Pancreas (tissue), 10 donors: Measurements from ENCODE around the gene LAIR2. TPM values are rescaled to one million over a fixed set of nuclear protein-coding genes. Genes with fewer than 3 reads are reported as not detected.

Experiments used
- ATAC-seq, 4 donors: fragments of 200-7000 bp; cut with Tn5 transposase; one replicate each; pipeline versions ENCODE4 v1.8.0 to v1.9.1; 2020; ENCODE audit warnings: mild to moderate bottlenecking in 4 of 4, moderate library complexity in 4 of 4
- DNase-seq, 6 donors: peaks; one replicate each; pipeline ENCODE4 v3.0.0-alpha.2; 2020
- FAIRE-seq: peaks from 2 replicates; lab custom pipeline; 2012; peaks lifted over from hg19 to GRCh38; lab: Jason Lieb, UNC
- H3K27ac ChIP-seq, 4 donors: fragments of 200-600 bp; sonication (generic); 1 replicate in 3 of 4; 2 replicates in 1 of 4; pipeline versions ENCODE4 v1.5.0 to v1.8.0; 2020
- H3K27me3 ChIP-seq, 4 donors: fragments of 200-600 bp; one replicate each; pipeline ENCODE4 v1.8.0; 2021
- H3K36me3 ChIP-seq, 3 donors: fragments of 200-600 bp; sonication (generic) in 1 of 3; one replicate each; pipeline versions ENCODE4 v1.5.0 to v1.8.0; 2020 to 2021
- H3K4me1 ChIP-seq, 3 donors: fragments of 200-600 bp; one replicate each; pipeline ENCODE4 v1.8.0; 2021
- H3K4me3 ChIP-seq, 4 donors: fragments of 200-600 bp; sonication (generic) in 2 of 4; one replicate each; pipeline versions ENCODE4 v1.5.0 to v1.8.0; 2020 to 2021
- H3K9me3 ChIP-seq, 4 donors: fragments of 200-600 bp; one replicate each; pipeline ENCODE4 v1.8.0; 2021
- CTCF ChIP-seq, 4 donors: fragments of 200-600 bp; sonication (generic) in 3 of 4; IDR thresholded peaks; one replicate each; pipeline versions ENCODE4 v1.5.0 to v1.8.0; 2021; ENCODE audit warnings: antibody characterized with exemption in 4 of 4
- WGBS, 2 donors: extraction: QIAGEN DNeasy Blood & Tissue Kit; methylation state at CpG; one replicate each; pipeline ENCODE4 v1.1.7; 2013; 5-methylcytosine and 5-hydroxymethylcytosine counted together
- intact Hi-C, 3 donors: fragments of 100-400 bp; cut with DNase I; formaldehyde crosslinking; loops; one replicate each; pipeline versions ENCODE4 v1.11.1 to v1.14.2; 2022
- polyA plus RNA-seq, 2 donors: library from polyadenylated mRNA; stranded (reverse); fragments of 200-250 nt; gene quantifications; one replicate each; pipeline ENCODE4 v1.2.3, GENCODE V29; 2013
- total RNA-seq, 6 donors: library from RNA; stranded (reverse); fragmentation: NEBNext Ultra II Directional in 4 of 6; extraction: Animal tissue kit (Norgen Biotek cat#: 25700) in 4 of 6; gene quantifications; one replicate each; pipeline versions ENCODE4 v1.2.1 to v1.2.4, GENCODE V29; 2021 to 2023
- donor health status: healthy with polysubstance abuse.
- donor health status: DM: no; HTN: no; CAD: no; lungs with moderate emphysema.
- donor health status: DM: no; HTN: no; CAD: no.
- donor health status: control.
- donor health status: control.
- donor health status: Bipolar disorder and iron deficiency.
- donor health status: DM: yes; HTN: yes; CAD: no.
- donor health status: DM: no; HTN: no; CAD: no.
- donor health status: DM: no; HTN: no; CAD: no.
- donor health status: DM: yes; HTN: yes; CAD: no.

Gene LAIR2
- total and polyA plus RNA-seq, 8 donors, result not detected

GRCh38 chr19:54477650-54478049, 25.0 kb upstream of the LAIR2 start:
- no peaks in the 10 kb centered on the region for H3K9me3 ChIP-seq
- ATAC-seq (no peak), FAIRE-seq (no peak), DNase-seq (no peak)
- intact Hi-C loops, result no loop called here
- no peaks in the 10 kb centered on the region for H3K36me3 ChIP-seq
- H3K27me3 ChIP-seq, result no peaks in the 10 kb centered on the region
- no peak overlapping the region for H3K27ac ChIP-seq
- no peak for TF ChIP-seq CTCF (IDR thresholded peaks at IDR 0.05)
- WGBS, 2 donors, result 61 to 65% methylated on average over 3 of the region's 3 CpGs
- H3K4me3 ChIP-seq, result no peak overlapping the region
- H3K4me1 ChIP-seq, result no peaks in the 10 kb centered on the region

- no peak for FAIRE-seq
- 24 to 30% methylated on average over 10 of the region's 10 CpGs for WGBS, 2 donors
- no peaks in the 10 kb centered on the region for H3K4me1 ChIP-seq
- peak in 3 of 4 donors; percentile 31 to 39 (median 33) for TF ChIP-seq CTCF (IDR thresholded peaks at IDR 0.05)
- H3K36me3 ChIP-seq, result no peaks in the 10 kb centered on the region
- no peak overlapping the region for H3K27ac ChIP-seq
- no peak overlapping the region for H3K4me3 ChIP-seq
- H3K9me3 ChIP-seq, result no peaks in the 10 kb centered on the region
- H3K27me3 ChIP-seq, result no peaks in the 10 kb centered on the region
- intact Hi-C loops, result no loop called here
- peak in 3 of 4 donors; percentile 67 to 75 (median 69) for ATAC-seq
- no peak for DNase-seq
Measured at GRCh38 chr19:54478677-54479266, 23.9 kb upstream of the LAIR2 start.

GRCh38 chr19:54480051-54480450, 22.6 kb upstream of the LAIR2 start:
- TF ChIP-seq CTCF (IDR thresholded peaks at IDR 0.05), result no peak
- intact Hi-C loops, result no loop called here
- FAIRE-seq, result no peak

GRCh38 chr19:54481326-54481930, 21.2 kb upstream of the LAIR2 start:
- DNase-seq (peak in 1 of 6 donors; percentile 22), FAIRE-seq (no peak), ATAC-seq (peak; percentile 56 to 80 (median 66))
- Histone ChIP-seq H3K4me1 (no peaks in the 10 kb centered on the region), H3K27ac (no peak overlapping the region), H3K27me3 (no peaks in the 10 kb centered on the region), H3K4me3 (no peak overlapping the region), H3K36me3 (no peaks in the 10 kb centered on the region), H3K9me3 (no peaks in the 10 kb centered on the region)
- 8 to 9% methylated on average over 16 of the region's 16 CpGs for WGBS, 2 donors
- intact Hi-C loops, result no loop called here
- peak; percentile 19 to 36 (median 26) for TF ChIP-seq CTCF (IDR thresholded peaks at IDR 0.05)

More at GRCh38 chr19:54480051-54480450, 22.6 kb upstream of the LAIR2 start:
- no peaks in the 10 kb centered on the region for H3K27me3 ChIP-seq
- H3K36me3 ChIP-seq, result no peaks in the 10 kb centered on the region
- ATAC-seq (no peak), DNase-seq (no peak)
- H3K27ac ChIP-seq, result no peak overlapping the region
- no peaks in the 10 kb centered on the region for H3K4me1 ChIP-seq
- H3K4me3 ChIP-seq, result no peak overlapping the region
- WGBS, 2 donors, result 65 to 72% methylated on average over 2 of the region's 2 CpGs
- no peaks in the 10 kb centered on the region for H3K9me3 ChIP-seq

- 58 to 70% methylated on average over 3 of the region's 3 CpGs for WGBS, 2 donors
- Histone ChIP-seq H3K9me3 (no peaks in the 10 kb centered on the region), H3K4me1 (no peaks in the 10 kb centered on the region), H3K27ac (no peak overlapping the region), H3K4me3 (no peak overlapping the region), H3K27me3 (no peaks in the 10 kb centered on the region), H3K36me3 (no peaks in the 10 kb centered on the region)
- intact Hi-C loops, result no loop called here
- no peak for TF ChIP-seq CTCF (IDR thresholded peaks at IDR 0.05)
- DNase-seq (no peak), ATAC-seq (no peak), FAIRE-seq (no peak)
Measured at GRCh38 chr19:54482889-54483288, 19.7 kb upstream of the LAIR2 start.
